Naive thymus-derived CD4-positive, alpha-beta T cell (primary cell): ENCODE data around the gene DAPP1. TPM values are rescaled to one million over a fixed set of nuclear protein-coding genes. Genes with fewer than 3 reads are reported as not detected.

Source experiments
- ATAC-seq: fragments of 150-1000 bp; cut with Tn5 transposase; 2 replicates; pipeline ENCODE4 v1.10.0; 2021; ENCODE audit warnings: mild to moderate bottlenecking, moderate library complexity
- CTCF ChIA-PET: fragments of 350-600 bp; sonication (Branson Sonifier 250); formaldehyde crosslinking; loops from one replicate; lab custom pipeline; 2021; ENCODE audit warnings: antibody characterized with exemption; lab: Charles Lee
- POLR2A ChIA-PET: fragments of 350-600 bp; sonication (Branson Sonifier 250); formaldehyde crosslinking; loops from one replicate; lab custom pipeline; 2021; ENCODE audit warnings: antibody characterized with exemption, inconsistent platforms; lab: Charles Lee
- DNase-seq, 9 donors: peaks; one replicate each; pipeline versions ENCODE4 v3.0.0 to v3.0.0-alpha.2; 2020 to 2022; ENCODE audit warnings: mixed read lengths in 1 of 9
- H3K27ac ChIP-seq: one replicate; pipeline ENCODE4 v1.7.0; 2013; ENCODE audit warnings: mild to moderate bottlenecking, low read depth, low read length, moderate library complexity
- H3K27me3 ChIP-seq, 2 donors: one replicate each; pipeline ENCODE4 v1.7.0; 2013; ENCODE audit warnings: low read length in 2 of 2, mild to moderate bottlenecking in 2 of 2, moderate library complexity in 2 of 2; ENCODE audit not compliant: control insufficient read depth in 2 of 2, insufficient read depth in 2 of 2
- H3K36me3 ChIP-seq, 3 experiments: 1 replicate in 2 of 3; 2 replicates in 1 of 3; pipeline ENCODE4 v1.7.0; 2013; ENCODE audit warnings: low read length in 3 of 3, mild to moderate bottlenecking in 3 of 3, moderate library complexity in 1 of 3; ENCODE audit not compliant: insufficient read depth in 3 of 3, control insufficient read depth in 2 of 3
- H3K4me1 ChIP-seq, 2 donors: one replicate each; pipeline ENCODE4 v1.7.0; 2013; ENCODE audit warnings: low read length in 2 of 2, mild to moderate bottlenecking in 2 of 2, moderate library complexity in 1 of 2; ENCODE audit not compliant: control insufficient read depth in 2 of 2, insufficient read depth in 2 of 2
- H3K4me3 ChIP-seq: 2 replicates; pipeline ENCODE4 v1.7.0; 2013; ENCODE audit warnings: mild to moderate bottlenecking, low read length
- H3K9me3 ChIP-seq, 3 experiments: 1 replicate in 2 of 3; 2 replicates in 1 of 3; pipeline ENCODE4 v1.7.0; 2013; ENCODE audit warnings: low read length in 3 of 3; ENCODE audit not compliant: control insufficient read depth in 2 of 3
- H3K27ac Mint-ChIP-seq, 9 donors: one replicate each; pipeline ENCODE4 v1.8.0; 2020 to 2022; ENCODE audit warnings: mixed read lengths in 9 of 9, mild to moderate bottlenecking in 8 of 9, moderate library complexity in 5 of 9, inconsistent platforms in 2 of 9
- H3K27me3 Mint-ChIP-seq, 5 donors: one replicate each; pipeline ENCODE4 v1.8.0; 2021 to 2022; ENCODE audit warnings: mixed read lengths in 5 of 5, mild to moderate bottlenecking in 1 of 5
- H3K36me3 Mint-ChIP-seq, 5 donors: one replicate each; pipeline ENCODE4 v1.8.0; 2020 to 2022; ENCODE audit warnings: mixed read lengths in 5 of 5, mild to moderate bottlenecking in 3 of 5, inconsistent platforms in 1 of 5
- H3K4me1 Mint-ChIP-seq, 7 donors: one replicate each; pipeline ENCODE4 v1.8.0; 2020 to 2022; ENCODE audit warnings: mixed read lengths in 7 of 7, mild to moderate bottlenecking in 3 of 7, inconsistent platforms in 1 of 7
- H3K4me3 Mint-ChIP-seq, 10 donors: one replicate each; pipeline ENCODE4 v1.8.0; 2020 to 2022; ENCODE audit warnings: mild to moderate bottlenecking in 10 of 10, mixed read lengths in 10 of 10, moderate library complexity in 6 of 10, inconsistent platforms in 2 of 10
- H3K9me3 Mint-ChIP-seq, 11 donors: one replicate each; pipeline ENCODE4 v1.8.0; 2020 to 2022; ENCODE audit warnings: mixed read lengths in 11 of 11, mild to moderate bottlenecking in 4 of 11, inconsistent platforms in 1 of 11, moderate library complexity in 1 of 11
- intact Hi-C, 2 donors: fragments of 100-400 bp; cut with micrococcal nuclease; formaldehyde crosslinking; loops; one replicate each; pipeline ENCODE4 v1.15.1; 2023
- polyA plus RNA-seq, 2 donors: library from polyadenylated mRNA; unstranded; fragments of 300-500 nt; fragmentation: Illumina TruSeq; gene quantifications; one replicate each; pipeline ENCODE4 v1.2.3, GENCODE V29; 2021
- total RNA-seq, 6 experiments: library from RNA in 5 of 6; stranded (reverse) in 5 of 6; gene quantifications; 1 replicate in 5 of 6; 2 replicates in 1 of 6; pipeline ENCODE4 v1.2.3 and lab custom pipeline; 2021 to 2026

The DAPP1 gene
- total and polyA plus RNA-seq, 7 experiments from 2014 or later = 10.9 to 49.6 (median 20.7) TPM

- H3K9me3 Mint-ChIP-seq = peaks cover 0 to 3% (median 0%) of the 10 kb centered on the region in 11 donors
- intact Hi-C loops = loop anchor here in 1 of 2 donors (5.0 kb wide), 1 partner anchor 770 kb away; the partner anchor contains the start of gene ADH5
- H3K27me3 ChIP-seq = no peaks in the 10 kb centered on the region
- POLR2A ChIA-PET = interaction anchor here (1.0 kb wide), 1 partner anchor 41 kb away, joined by 3 read pairs; the partner anchor contains the start of gene DAPP1
- H3K27ac ChIP-seq = no peak overlapping the region
- no peaks in the 10 kb centered on the region for H3K27me3 Mint-ChIP-seq
- peaks cover 0 to 9% of the 10 kb centered on the region in 2 donors for H3K4me1 ChIP-seq
- H3K36me3 Mint-ChIP-seq = peaks cover 13 to 52% (median 41%) of the 10 kb centered on the region in 5 donors
- H3K4me1 Mint-ChIP-seq = peaks cover 16 to 74% (median 26%) of the 10 kb centered on the region in 7 donors
- peak overlapping the region in 4 of 9 donors; percentile 5 to 91 (median 44) for H3K27ac Mint-ChIP-seq
- ATAC-seq (no peak), DNase-seq (no peak)
- H3K4me3 Mint-ChIP-seq = peak overlapping the region in 1 of 10 donors; percentile 12
- H3K36me3 ChIP-seq = peaks cover 0 to 16% (median 0%) of the 10 kb centered on the region in 3 experiments
- CTCF ChIA-PET = interaction anchor here (0.7 kb wide), 1 partner anchor 82 kb away, joined by 3 read pairs; no protein-coding TSS in a partner anchor
- no peak overlapping the region for H3K4me3 ChIP-seq
- no peaks in the 10 kb centered on the region for H3K9me3 ChIP-seq
Observed at GRCh38 chr4:99857307-99857706, 40.7 kb downstream of the DAPP1 start.

GRCh38 chr4:99859618-99860017 lies 43.0 kb downstream of the DAPP1 start:
- DNase-seq (no peak), ATAC-seq (no peak)
- H3K36me3 ChIP-seq = peaks cover 0 to 10% (median 0%) of the 10 kb centered on the region in 3 experiments
- no peak overlapping the region for H3K4me3 Mint-ChIP-seq
- H3K27ac ChIP-seq = no peak overlapping the region
- intact Hi-C loops = loop anchor here in 1 of 2 donors (2.0 to 5.0 kb wide), 3 partner anchors 13 to 772 kb away; partner anchors contain the start of gene ADH5
- peaks cover 14 to 61% (median 25%) of the 10 kb centered on the region in 7 donors for H3K4me1 Mint-ChIP-seq
- ChIA-PET CTCF (no interaction called here), POLR2A (no interaction called here)
- no peaks in the 10 kb centered on the region for H3K27me3 Mint-ChIP-seq
- peak overlapping the region in 2 of 9 donors; percentile 59 to 66 for H3K27ac Mint-ChIP-seq
- peaks cover 0 to 9% of the 10 kb centered on the region in 2 donors for H3K4me1 ChIP-seq
- no peak overlapping the region for H3K4me3 ChIP-seq
- H3K36me3 Mint-ChIP-seq = peaks cover 9 to 37% (median 30%) of the 10 kb centered on the region in 5 donors
- H3K9me3 ChIP-seq = no peaks in the 10 kb centered on the region
- H3K9me3 Mint-ChIP-seq = peaks cover 0 to 2% (median 0%) of the 10 kb centered on the region in 11 donors
- no peaks in the 10 kb centered on the region for H3K27me3 ChIP-seq

GRCh38 chr4:99860521-99860920 lies 43.9 kb downstream of the DAPP1 start:
- peaks cover 0 to 7% of the 10 kb centered on the region in 2 donors for H3K4me1 ChIP-seq
- no peaks in the 10 kb centered on the region for H3K9me3 Mint-ChIP-seq
- peaks cover 0 to 18% (median 0%) of the 10 kb centered on the region in 3 experiments for H3K36me3 ChIP-seq
- peaks cover 6 to 33% (median 28%) of the 10 kb centered on the region in 5 donors for H3K36me3 Mint-ChIP-seq
- H3K27ac ChIP-seq = no peak overlapping the region
- ATAC-seq (no peak), DNase-seq (no peak)
- no peak overlapping the region for H3K4me3 Mint-ChIP-seq
- CTCF ChIA-PET = no interaction called here
- intact Hi-C loops = loop anchor here in 1 of 2 donors (2.0 kb wide), 2 partner anchors 14 to 16 kb away; no protein-coding TSS in a partner anchor
- H3K4me1 Mint-ChIP-seq = peaks cover 8 to 52% (median 19%) of the 10 kb centered on the region in 7 donors
- H3K27ac Mint-ChIP-seq = no peak overlapping the region
- H3K4me3 ChIP-seq = no peak overlapping the region
- no peaks in the 10 kb centered on the region for H3K27me3 Mint-ChIP-seq
- POLR2A ChIA-PET = interaction anchor here (0.6 kb wide), 1 partner anchor 88 kb away, joined by 3 read pairs; no protein-coding TSS in a partner anchor
- H3K27me3 ChIP-seq = no peaks in the 10 kb centered on the region
- H3K9me3 ChIP-seq = no peaks in the 10 kb centered on the region

- Histone ChIP-seq H3K4me3 (no peak overlapping the region), H3K4me1 (peaks cover 0 to 2% of the 10 kb centered on the region in 2 donors), H3K27me3 (no peaks in the 10 kb centered on the region), H3K36me3 (peaks cover 0 to 24% (median 0%) of the 10 kb centered on the region in 3 experiments), H3K27ac (no peak overlapping the region), H3K9me3 (no peaks in the 10 kb centered on the region)
- Mint-ChIP-seq H3K9me3 (no peaks in the 10 kb centered on the region), H3K36me3 (peaks cover 6 to 33% (median 28%) of the 10 kb centered on the region in 5 donors), H3K27me3 (no peaks in the 10 kb centered on the region), H3K4me1 (peaks cover 4 to 50% (median 11%) of the 10 kb centered on the region in 7 donors), H3K4me3 (peak overlapping the region in 1 of 10 donors; percentile 44), H3K27ac (peak overlapping the region in 1 of 9 donors; percentile 69)
- no peak for DNase-seq
- no peak for ATAC-seq
- ChIA-PET POLR2A (interaction anchor here (0.6 kb wide), 1 partner anchor 87 kb away, joined by 3 read pairs; no protein-coding TSS in a partner anchor), CTCF (no interaction called here)
- intact Hi-C loops = loop anchor here in 1 of 2 donors (2.0 kb wide), 2 partner anchors 15 kb away; no protein-coding TSS in a partner anchor
Observed at GRCh38 chr4:99861120-99861905, 44.7 kb downstream of the DAPP1 start.

GRCh38 chr4:99863804-99864203 lies 47.2 kb downstream of the DAPP1 start:
- POLR2A ChIA-PET = interaction anchor here (0.6 kb wide), 1 partner anchor 935 kb away, joined by 4 read pairs; the partner anchor contains the start of gene EIF4E
- Histone ChIP-seq H3K27me3 (no peaks in the 10 kb centered on the region), H3K36me3 (peaks cover 0 to 40% (median 0%) of the 10 kb centered on the region in 3 experiments), H3K27ac (no peak overlapping the region), H3K4me1 (no peaks in the 10 kb centered on the region), H3K9me3 (no peaks in the 10 kb centered on the region), H3K4me3 (no peak overlapping the region)
- Mint-ChIP-seq H3K36me3 (peaks cover 11 to 35% (median 27%) of the 10 kb centered on the region in 5 donors), H3K9me3 (no peaks in the 10 kb centered on the region), H3K4me1 (peaks cover 0 to 41% (median 0%) of the 10 kb centered on the region in 7 donors), H3K27me3 (no peaks in the 10 kb centered on the region), H3K4me3 (no peak overlapping the region), H3K27ac (no peak overlapping the region)
- CTCF ChIA-PET = interaction anchor here (1.1 kb wide), 1 partner anchor 16 kb away, joined by 4 read pairs; no protein-coding TSS in a partner anchor
- DNase-seq = no peak
- intact Hi-C loops = no loop called here
- no peak for ATAC-seq

GRCh38 chr4:99868126-99868596 lies 51.5 kb downstream of the DAPP1 start:
- peaks cover 8 to 49% (median 32%) of the 10 kb centered on the region in 5 donors for H3K36me3 Mint-ChIP-seq
- H3K27ac ChIP-seq = no peak overlapping the region
- ATAC-seq (no peak), DNase-seq (no peak)
- H3K36me3 ChIP-seq = peaks cover 0 to 34% (median 0%) of the 10 kb centered on the region in 3 experiments
- H3K4me1 ChIP-seq = no peaks in the 10 kb centered on the region
- H3K4me1 Mint-ChIP-seq = peaks cover 0 to 21% (median 0%) of the 10 kb centered on the region in 7 donors
- CTCF ChIA-PET = no interaction called here
- no peaks in the 10 kb centered on the region for H3K27me3 Mint-ChIP-seq
- intact Hi-C loops = no loop called here
- H3K27ac Mint-ChIP-seq = peak overlapping the region in 1 of 9 donors; percentile 49
- no peaks in the 10 kb centered on the region for H3K27me3 ChIP-seq
- no peak overlapping the region for H3K4me3 Mint-ChIP-seq
- H3K9me3 ChIP-seq = no peaks in the 10 kb centered on the region
- no peaks in the 10 kb centered on the region for H3K9me3 Mint-ChIP-seq
- H3K4me3 ChIP-seq = no peak overlapping the region
- POLR2A ChIA-PET = no interaction called here
